ENCODE results near the gene COPB1. TPM values are rescaled to one million over a fixed set of nuclear protein-coding genes. Genes with fewer than 3 reads are reported as not detected.

COPB1 gene
- total RNA-seq, 4 donors from 2014 or later = 60.9 to 118 (median 102) TPM

GRCh38 chr11:14460147-14460546 is 39.5 kb downstream of the COPB1 start:
- no peak for DNase-seq
- no peak for TF ChIP-seq CTCF (IDR thresholded peaks at IDR 0.05)
- no peak for TF ChIP-seq POLR2A (IDR thresholded peaks at IDR 0.05)
- no peak overlapping the region for H3K27ac ChIP-seq
- H3K9me3 ChIP-seq = no peaks in the 10 kb centered on the region
- peaks cover 16 to 95% (median 44%) of the 10 kb centered on the region in 3 donors for H3K36me3 ChIP-seq
- intact Hi-C loops (cut with DNase I) = no loop called here
- H3K4me3 ChIP-seq = no peak overlapping the region
- no peaks in the 10 kb centered on the region for H3K27me3 ChIP-seq
- H3K4me1 ChIP-seq = no peaks in the 10 kb centered on the region

- Histone ChIP-seq H3K9me3 (no peaks in the 10 kb centered on the region), H3K27ac (no peak overlapping the region), H3K27me3 (no peaks in the 10 kb centered on the region), H3K36me3 (peaks cover 5 to 77% (median 36%) of the 10 kb centered on the region in 3 donors), H3K4me3 (no peak overlapping the region), H3K4me1 (no peaks in the 10 kb centered on the region)
- WGBS, 2 donors = 81 to 91% methylated on average over 3 of the region's 3 CpGs
- TF ChIP-seq CTCF (IDR thresholded peaks at IDR 0.05) (no peak), POLR2A (IDR thresholded peaks at IDR 0.05) (no peak)
- no peak for DNase-seq
- intact Hi-C loops (cut with DNase I) = no loop called here
Observed at GRCh38 chr11:14458377-14458776, 41.2 kb downstream of the COPB1 start.

GRCh38 chr11:14455648-14456430 is 43.8 kb downstream of the COPB1 start:
- Histone ChIP-seq H3K27ac (peak overlapping the region in 1 of 4 donors; percentile 21), H3K4me1 (no peaks in the 10 kb centered on the region), H3K27me3 (no peaks in the 10 kb centered on the region), H3K9me3 (no peaks in the 10 kb centered on the region), H3K4me3 (no peak overlapping the region), H3K36me3 (peaks cover 0 to 69% (median 23%) of the 10 kb centered on the region in 3 donors)
- 93 to 94% methylated on average over 3 of the region's 3 CpGs for WGBS, 2 donors
- no peak for DNase-seq
- intact Hi-C loops (cut with DNase I) = no loop called here
- TF ChIP-seq POLR2A (IDR thresholded peaks at IDR 0.05) = no peak
- no peak for TF ChIP-seq CTCF (IDR thresholded peaks at IDR 0.05)

GRCh38 chr11:14454861-14455632 is 44.6 kb downstream of the COPB1 start:
- intact Hi-C loops (cut with DNase I) = no loop called here
- Histone ChIP-seq H3K4me1 (no peaks in the 10 kb centered on the region), H3K27ac (peak overlapping the region in 1 of 4 donors; percentile 21), H3K27me3 (no peaks in the 10 kb centered on the region), H3K4me3 (no peak overlapping the region), H3K9me3 (no peaks in the 10 kb centered on the region), H3K36me3 (peaks cover 0 to 62% (median 16%) of the 10 kb centered on the region in 3 donors)
- no peak for DNase-seq
- TF ChIP-seq POLR2A (IDR thresholded peaks at IDR 0.05) = no peak
- peak in 5 of 6 experiments; percentile 25 to 55 (median 40) for TF ChIP-seq CTCF (IDR thresholded peaks at IDR 0.05)
- WGBS, 2 donors = 65 to 71% methylated on average over 7 of the region's 7 CpGs

GRCh38 chr11:14451825-14452224 is 47.8 kb downstream of the COPB1 start:
- peaks cover 0 to 29% (median 0%) of the 10 kb centered on the region in 3 donors for H3K36me3 ChIP-seq
- no peaks in the 10 kb centered on the region for H3K9me3 ChIP-seq
- H3K27ac ChIP-seq = no peak overlapping the region
- H3K4me3 ChIP-seq = no peak overlapping the region
- H3K4me1 ChIP-seq = peaks cover 0 to 2% (median 0%) of the 10 kb centered on the region in 3 donors
- WGBS, 2 donors = 67 to 90% methylated on average over 1 of the region's 1 CpG
- TF ChIP-seq CTCF (IDR thresholded peaks at IDR 0.05) (no peak), POLR2A (IDR thresholded peaks at IDR 0.05) (no peak)
- intact Hi-C loops (cut with DNase I) = no loop called here
- no peak for DNase-seq
- no peaks in the 10 kb centered on the region for H3K27me3 ChIP-seq
